Measurements from ENCODE around the gene SLC13A3.

The SLC13A3 gene

GRCh38 chr20:46575937-46576461 lies 75.3 kb downstream of the SLC13A3 start:
- DNase-seq (ENCODE audit: low read depth), result no peak

GRCh38 chr20:46575394-46575793 lies 75.9 kb downstream of the SLC13A3 start:
- no peak for DNase-seq (ENCODE audit: low read depth)

- DNase-seq (ENCODE audit: low read depth), result no peak
Observed at GRCh38 chr20:46573788-46574584, 77.3 kb downstream of the SLC13A3 start.

- DNase-seq (ENCODE audit: low read depth), result no peak
Observed at GRCh38 chr20:46573234-46573633, 78.0 kb downstream of the SLC13A3 start.

- DNase-seq (ENCODE audit: low read depth), result no peak
Observed at GRCh38 chr20:46572790-46573189, 78.5 kb downstream of the SLC13A3 start.

GRCh38 chr20:46572153-46572552 lies 79.1 kb downstream of the SLC13A3 start:
- DNase-seq (ENCODE audit: low read depth), result no peak

- no peak for DNase-seq (ENCODE audit: low read depth)
Observed at GRCh38 chr20:46571418-46571817, 79.8 kb downstream of the SLC13A3 start.

- no peak for DNase-seq (ENCODE audit: low read depth)
Observed at GRCh38 chr20:46570956-46571355, 80.3 kb downstream of the SLC13A3 start.

- DNase-seq (ENCODE audit: low read depth), result no peak
Observed at GRCh38 chr20:46569961-46570360, 81.3 kb downstream of the SLC13A3 start.

- no peak for DNase-seq (ENCODE audit: low read depth)
Observed at GRCh38 chr20:46568570-46569129, 82.6 kb downstream of the SLC13A3 start.

GRCh38 chr20:46566125-46566524 lies 85.1 kb downstream of the SLC13A3 start:
- no peak for DNase-seq (ENCODE audit: low read depth)

- DNase-seq (ENCODE audit: low read depth), result no peak
Observed at GRCh38 chr20:46564241-46564957, 86.9 kb downstream of the SLC13A3 start.

- DNase-seq (ENCODE audit: low read depth), result no peak
Observed at GRCh38 chr20:46563860-46564221, 87.4 kb downstream of the SLC13A3 start.

GRCh38 chr20:46563170-46563859 lies 87.9 kb downstream of the SLC13A3 start:
- no peak for DNase-seq (ENCODE audit: low read depth)

- peak; percentile 37 for DNase-seq (ENCODE audit: low read depth)
Observed at GRCh38 chr20:46562373-46563169, 88.7 kb downstream of the SLC13A3 start.

GRCh38 chr20:46562009-46562372 lies 89.3 kb downstream of the SLC13A3 start:
- no peak for DNase-seq (ENCODE audit: low read depth)

GRCh38 chr20:46559685-46560440 lies 91.4 kb downstream of the SLC13A3 start:
- no peak for DNase-seq (ENCODE audit: low read depth)

- DNase-seq (ENCODE audit: low read depth), result no peak
Observed at GRCh38 chr20:46559001-46559400, 92.3 kb downstream of the SLC13A3 start.

- no peak for DNase-seq (ENCODE audit: low read depth)
Observed at GRCh38 chr20:46558511-46558959, 92.7 kb downstream of the SLC13A3 start.

- no peak for DNase-seq (ENCODE audit: low read depth)
Observed at GRCh38 chr20:46557231-46557956, 93.9 kb downstream of the SLC13A3 start.

Measured in stimulated activated CD4-positive, alpha-beta T cell treated with anti-CD3 and anti-CD28 coated beads, Interleukin-2, amount 100 ng/mL, for 4 hours (primary cell).